Skeletal muscle satellite cell (primary cell): ENCODE measurements around the gene NAALADL2.
"Not testable (repeated sequence)": the region's sequence is repeated elsewhere in the genome, so short reads cannot be mapped to it uniquely, and the experiment has no call there.

Experiments used
- H3K27me3 ChIP-seq: 2 replicates; pipeline ENCODE4 v1.7.0; 2013; ENCODE audit warnings: low read length; ENCODE audit not compliant: control insufficient read depth, insufficient read depth
- H3K36me3 ChIP-seq: 2 replicates; pipeline ENCODE4 v1.7.0; 2013; ENCODE audit warnings: mild to moderate bottlenecking, control low read depth, low read length; ENCODE audit not compliant: insufficient read depth
- H3K4me1 ChIP-seq: 2 replicates; pipeline ENCODE4 v1.7.0; 2013; ENCODE audit warnings: low read length; ENCODE audit not compliant: control insufficient read depth, insufficient read depth
- H3K4me2 ChIP-seq: 2 replicates; pipeline ENCODE4 v1.7.0; 2013; ENCODE audit warnings: mild to moderate bottlenecking, low read length
- H3K4me3 ChIP-seq: 2 replicates; pipeline ENCODE4 v1.7.0; 2013; ENCODE audit warnings: low read length
- H3K9ac ChIP-seq: 2 replicates; pipeline ENCODE4 v1.7.0; 2013; ENCODE audit warnings: mild to moderate bottlenecking, low read depth, low read length, moderate library complexity
- H3K9me3 ChIP-seq: replicated peaks from 2 replicates; pipeline ENCODE4 v1.7.0; 2013; ENCODE audit warnings: mild to moderate bottlenecking, control low read depth, low read length

The NAALADL2 gene

DNA sequence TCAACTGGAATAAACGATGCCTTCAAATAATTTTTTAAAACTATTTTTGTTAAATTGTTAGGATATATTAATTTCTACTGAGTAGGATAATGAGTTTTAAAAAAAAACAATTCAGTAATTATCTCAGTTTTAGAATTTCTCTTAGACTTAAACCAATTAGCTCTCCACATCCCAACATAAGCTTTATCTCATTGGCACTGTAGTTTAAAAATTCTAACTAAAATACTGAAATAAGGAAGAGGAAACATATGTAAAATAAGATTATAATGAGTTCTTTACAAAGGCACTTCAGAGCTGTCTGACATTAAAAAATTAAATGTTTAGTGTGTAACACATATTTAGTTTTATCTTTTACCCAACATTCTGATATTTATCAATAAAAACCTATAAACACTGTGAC, 558.3 kb downstream of the NAALADL2 start:
- no peaks in the 10 kb centered on the region for H3K27me3 ChIP-seq
- H3K4me3 ChIP-seq = no peak overlapping the region
- H3K4me2 ChIP-seq = no peak overlapping the region
- H3K9me3 ChIP-seq = no peaks in the 10 kb centered on the region
- no peaks in the 10 kb centered on the region for H3K4me1 ChIP-seq
- H3K9ac ChIP-seq = no peak overlapping the region
- H3K36me3 ChIP-seq = no peaks in the 10 kb centered on the region

DNA sequence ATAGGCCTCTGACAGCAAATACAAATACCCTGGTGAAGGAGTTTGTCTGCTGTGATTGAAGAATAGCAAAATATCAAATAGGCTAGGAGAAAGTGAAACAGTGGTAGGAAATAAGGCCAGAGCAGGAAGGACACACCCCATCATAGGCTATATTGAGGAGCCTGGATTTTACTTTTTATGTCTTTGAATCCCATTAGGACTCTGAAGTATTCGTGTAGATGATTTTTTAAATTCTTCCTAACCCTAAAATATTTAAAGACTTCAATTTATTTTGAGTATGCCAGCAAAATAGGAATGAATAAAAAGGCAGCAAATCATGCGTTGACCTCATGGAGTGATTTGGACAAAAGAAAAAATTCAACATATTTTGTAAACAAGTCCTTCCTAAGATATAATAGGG, 562.8 kb downstream of the NAALADL2 start:
- Histone ChIP-seq H3K4me2 (no peak overlapping the region), H3K36me3 (no peaks in the 10 kb centered on the region), H3K4me3 (no peak overlapping the region), H3K9ac (no peak overlapping the region), H3K27me3 (no peaks in the 10 kb centered on the region), H3K4me1 (no peaks in the 10 kb centered on the region), H3K9me3 (no peaks in the 10 kb centered on the region)

GRCh38 chr3:175422744-175423143, 563.6 kb downstream of the NAALADL2 start:
- H3K27me3 ChIP-seq = no peaks in the 10 kb centered on the region
- H3K9ac ChIP-seq = no peak overlapping the region
- H3K9me3 ChIP-seq = no peaks in the 10 kb centered on the region
- H3K4me2 ChIP-seq = no peak overlapping the region
- no peaks in the 10 kb centered on the region for H3K4me1 ChIP-seq
- no peaks in the 10 kb centered on the region for H3K36me3 ChIP-seq
- H3K4me3 ChIP-seq = no peak overlapping the region

DNA sequence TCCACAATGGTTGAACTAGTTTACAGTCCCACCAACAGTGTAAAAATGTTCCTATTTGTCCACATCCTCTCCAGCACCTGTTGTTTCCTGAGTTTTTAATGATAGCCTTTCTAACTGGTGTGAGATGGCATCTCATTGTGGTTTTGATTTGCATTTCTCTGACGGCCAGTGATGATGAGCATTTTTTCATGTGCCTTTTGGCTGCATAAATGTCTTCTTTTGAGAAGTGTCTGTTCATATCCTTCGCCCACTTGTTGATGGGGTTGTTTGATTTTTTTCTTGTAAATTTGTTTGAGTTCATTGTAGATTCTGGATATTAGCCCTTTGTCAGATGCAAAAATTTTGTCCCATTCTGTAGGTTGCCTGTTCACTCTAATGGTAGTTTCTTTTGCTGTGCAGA, 564.7 kb downstream of the NAALADL2 start:
- not testable (repeated sequence) for H3K4me1 ChIP-seq, H3K27me3 ChIP-seq, H3K4me2 ChIP-seq, H3K9ac ChIP-seq, H3K9me3 ChIP-seq, H3K36me3 ChIP-seq, H3K4me3 ChIP-seq

- no peak overlapping the region for H3K4me2 ChIP-seq
- H3K4me3 ChIP-seq = no peak overlapping the region
- no peaks in the 10 kb centered on the region for H3K36me3 ChIP-seq
- no peaks in the 10 kb centered on the region for H3K27me3 ChIP-seq
- H3K9me3 ChIP-seq = no peaks in the 10 kb centered on the region
- no peak overlapping the region for H3K9ac ChIP-seq
- H3K4me1 ChIP-seq = no peaks in the 10 kb centered on the region
These were observed 567.7 kb downstream of the NAALADL2 start for GRCh38 chr3:175426805-175427204.

DNA sequence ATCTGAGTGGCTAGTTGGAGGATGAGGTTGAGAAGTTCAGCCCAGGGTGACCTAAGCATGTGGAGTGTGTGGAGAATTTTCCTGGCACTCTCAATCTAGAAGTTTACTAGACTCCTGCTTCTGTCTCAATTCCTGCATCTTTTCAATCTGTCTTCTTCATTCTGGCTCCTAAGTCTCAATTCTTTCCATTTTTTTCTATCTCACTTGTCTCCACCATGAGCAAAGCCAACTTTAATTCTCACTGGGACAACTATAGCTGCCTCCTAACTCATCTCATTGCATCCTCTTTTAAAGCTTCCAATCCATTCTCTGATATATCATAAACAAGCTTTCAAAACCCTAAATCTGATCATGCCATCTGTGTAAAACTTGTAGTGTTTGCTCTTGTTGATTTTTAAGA, 569.3 kb downstream of the NAALADL2 start:
- no peaks in the 10 kb centered on the region for H3K27me3 ChIP-seq
- no peaks in the 10 kb centered on the region for H3K9me3 ChIP-seq
- H3K36me3 ChIP-seq = no peaks in the 10 kb centered on the region
- H3K4me1 ChIP-seq = peaks cover 11% of the 10 kb centered on the region
- H3K4me2 ChIP-seq = no peak overlapping the region
- H3K4me3 ChIP-seq = no peak overlapping the region
- no peak overlapping the region for H3K9ac ChIP-seq

DNA sequence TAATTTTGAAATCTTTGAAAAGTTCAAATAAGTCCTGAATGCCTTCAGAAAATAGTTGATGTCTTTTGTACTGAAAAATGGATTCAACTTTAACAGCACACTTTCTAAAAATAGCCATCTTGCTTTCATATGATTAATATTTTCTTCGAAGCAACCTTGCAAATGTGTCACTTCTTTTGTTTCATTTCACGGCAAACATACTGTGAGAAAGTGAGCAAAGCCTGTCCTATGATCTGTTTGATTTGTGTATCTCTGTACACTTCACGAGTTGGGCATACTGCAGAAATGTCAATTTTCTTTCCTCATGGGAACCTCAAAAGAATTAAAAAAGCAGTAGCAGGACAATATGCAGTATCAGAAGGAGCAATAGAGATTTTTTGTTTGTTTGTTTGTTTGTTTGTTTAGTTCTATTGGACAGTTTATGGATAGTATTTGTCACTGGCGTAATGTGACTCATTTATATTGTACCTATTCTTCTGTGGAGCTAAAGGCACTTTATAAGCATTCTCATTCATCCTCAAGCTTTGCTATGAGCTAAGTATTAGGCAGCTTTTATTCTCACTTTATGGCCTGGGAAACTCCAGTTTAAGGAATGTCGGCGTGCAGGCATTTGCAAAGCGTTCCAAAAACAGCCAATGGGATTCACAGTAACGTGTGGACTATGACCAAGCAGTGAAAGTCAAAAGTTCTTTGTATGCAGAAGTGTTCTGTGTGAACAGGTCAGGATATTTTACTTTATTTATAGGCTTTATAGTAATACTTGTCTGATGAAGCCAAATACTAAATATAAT, 572.0 kb downstream of the NAALADL2 start:
- Histone ChIP-seq H3K4me1 (peaks cover 13% of the 10 kb centered on the region), H3K4me2 (no peak overlapping the region), H3K4me3 (no peak overlapping the region), H3K27me3 (no peaks in the 10 kb centered on the region), H3K9ac (no peak overlapping the region), H3K9me3 (no peaks in the 10 kb centered on the region), H3K36me3 (no peaks in the 10 kb centered on the region)

DNA sequence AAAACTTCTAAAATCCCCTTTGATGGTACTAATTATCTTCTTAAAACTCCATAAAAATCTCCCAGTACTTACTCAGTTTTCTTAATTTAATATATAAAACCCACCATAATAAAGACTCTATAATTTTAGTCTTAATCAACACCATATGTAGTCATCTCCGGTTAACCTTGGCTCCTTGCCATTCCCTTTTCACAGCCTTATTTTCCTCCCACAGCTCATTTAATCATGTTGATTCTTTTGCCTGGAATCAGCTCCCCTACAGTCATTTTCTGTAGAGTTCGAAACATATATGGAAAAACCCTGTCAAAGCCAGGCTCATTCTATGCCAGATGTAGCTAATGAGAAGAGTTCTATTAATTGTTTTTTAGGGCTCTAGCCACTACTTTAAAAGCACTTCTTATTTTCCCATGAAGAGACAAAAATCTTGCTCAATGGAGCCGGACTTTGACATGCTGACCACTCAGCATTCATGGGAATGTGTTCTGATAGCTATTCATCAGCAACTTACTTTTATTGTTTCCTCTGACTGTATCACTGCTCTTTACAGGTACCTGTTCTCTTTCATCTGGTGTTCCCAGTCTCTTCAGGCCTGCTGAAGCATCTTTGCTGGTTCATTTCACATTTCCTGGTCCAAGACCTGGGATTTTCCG, 573.4 kb downstream of the NAALADL2 start:
- Histone ChIP-seq H3K4me1 (peaks cover 13% of the 10 kb centered on the region), H3K27me3 (no peaks in the 10 kb centered on the region), H3K4me2 (no peak overlapping the region), H3K36me3 (no peaks in the 10 kb centered on the region), H3K4me3 (no peak overlapping the region), H3K9ac (no peak overlapping the region), H3K9me3 (no peaks in the 10 kb centered on the region)

DNA sequence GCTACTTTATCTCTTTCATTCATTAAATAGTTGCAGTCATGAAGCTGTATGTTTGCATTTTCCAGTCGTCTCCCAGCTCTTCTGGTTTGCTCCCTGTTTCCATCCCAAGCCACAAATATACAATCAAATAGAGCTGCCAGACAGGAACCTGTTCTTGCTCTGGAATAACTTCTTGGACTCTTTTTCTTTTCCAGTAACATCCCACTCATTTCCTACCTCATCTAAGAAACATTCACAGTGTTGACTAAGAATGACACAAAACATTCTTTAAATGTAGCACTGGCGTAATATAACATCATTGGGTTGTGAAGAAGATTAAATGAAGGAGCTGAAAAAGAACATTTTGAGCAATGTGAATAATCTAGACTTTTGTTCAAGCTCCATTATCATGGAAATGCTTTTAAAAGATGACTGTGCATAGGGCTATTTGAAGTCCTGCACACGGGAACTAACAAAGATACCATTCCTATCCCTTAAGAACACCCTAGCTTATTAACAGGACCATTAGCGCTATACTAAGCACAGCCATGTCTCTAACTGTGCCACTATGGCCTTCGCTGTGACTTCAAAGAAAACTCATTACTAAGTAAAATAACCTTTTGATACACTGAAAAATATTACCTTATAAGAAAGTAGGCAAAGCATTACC, 574.0 kb downstream of the NAALADL2 start:
- Histone ChIP-seq H3K4me3 (no peak overlapping the region), H3K36me3 (no peaks in the 10 kb centered on the region), H3K4me2 (no peak overlapping the region), H3K27me3 (no peaks in the 10 kb centered on the region), H3K4me1 (peaks cover 13% of the 10 kb centered on the region), H3K9ac (peak overlapping the region; percentile 6), H3K9me3 (no peaks in the 10 kb centered on the region)

DNA sequence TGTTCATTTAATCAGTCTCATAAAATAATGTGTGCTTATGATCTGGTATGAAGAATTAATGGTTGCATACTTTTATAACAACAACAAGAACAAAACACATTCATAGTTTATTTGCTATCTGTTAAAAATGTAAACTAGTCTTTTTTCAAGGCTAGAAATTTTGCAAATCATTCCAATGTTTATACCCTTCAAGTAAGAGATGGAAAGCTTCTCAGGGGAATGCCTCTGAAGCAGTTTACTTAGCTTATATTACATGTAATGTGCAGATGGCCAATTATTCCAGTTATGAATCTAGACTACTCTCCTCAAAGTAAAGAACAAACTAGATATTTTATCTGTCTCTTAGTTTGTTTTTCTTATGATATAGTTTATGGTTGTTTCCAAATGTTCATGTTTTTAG, 575.4 kb downstream of the NAALADL2 start:
- Histone ChIP-seq H3K4me2 (no peak overlapping the region), H3K9me3 (no peaks in the 10 kb centered on the region), H3K36me3 (no peaks in the 10 kb centered on the region), H3K4me1 (peaks cover 13% of the 10 kb centered on the region), H3K27me3 (no peaks in the 10 kb centered on the region), H3K9ac (no peak overlapping the region), H3K4me3 (no peak overlapping the region)

- H3K36me3 ChIP-seq = no peaks in the 10 kb centered on the region
- H3K4me3 ChIP-seq = no peak overlapping the region
- H3K27me3 ChIP-seq = no peaks in the 10 kb centered on the region
- no peaks in the 10 kb centered on the region for H3K4me1 ChIP-seq
- no peaks in the 10 kb centered on the region for H3K9me3 ChIP-seq
- no peak overlapping the region for H3K4me2 ChIP-seq
- H3K9ac ChIP-seq = no peak overlapping the region
These were observed 584.5 kb downstream of the NAALADL2 start for GRCh38 chr3:175443682-175444081.
